GM12878 (cell line): ENCODE results near the gene GJC3. TPM values are rescaled to one million over a fixed set of nuclear protein-coding genes. Genes with fewer than 3 reads are reported as not detected.

ENCODE experiments used
- ATAC-seq: fragments of 200-7000 bp; cut with Tn5 transposase; 3 replicates; pipeline ENCODE4 v1.9.1; 2020; ENCODE audit warnings: mild to moderate bottlenecking, moderate library complexity
- BruUV-seq: library from RNA; stranded (reverse); fragments of 400-500 nt; replicated peaks from 2 replicates; lab custom pipeline; 2021; lab: Mats Ljungman, UMichigan
- CTCF ChIA-PET: fragments of 300-600 bp; sonication (Branson Sonifier 250); formaldehyde crosslinking; extraction: SDS; loops from one replicate; lab custom pipeline; 2021; ENCODE audit warnings: inconsistent platforms; lab: Yijun Ruan, JAX
- POLR2A ChIA-PET: fragments of 350-600 bp; formaldehyde crosslinking; extraction: SDS; loops from one replicate; lab custom pipeline; 2021; ENCODE audit warnings: inconsistent platforms; lab: Charles Lee
- RAD21 ChIA-PET: fragments of 300-600 bp; sonication (Branson Sonifier 250); formaldehyde crosslinking; loops from one replicate; lab custom pipeline; 2023; ENCODE audit warnings: antibody characterized with exemption; ENCODE audit not compliant: unreplicated experiment; lab: Charles Lee
- SMC1A ChIA-PET: fragments of 300-600 bp; sonication (Branson Sonifier 250); formaldehyde crosslinking; loops from one replicate; lab custom pipeline; 2023; ENCODE audit not compliant: unreplicated experiment, uncharacterized antibody; lab: Charles Lee
- DNase-seq: peaks from one replicate; pipeline ENCODE4 v3.0.0-alpha.2; 2011; ENCODE audit warnings: low read depth, low spot score
- FAIRE-seq: peaks from 3 replicates; lab custom pipeline; 2011; peaks lifted over from hg19 to GRCh38; lab: Jason Lieb, UNC
- H2AFZ ChIP-seq: 2 replicates; pipeline ENCODE4 v1.6.0; 2011; ENCODE audit warnings: low read depth, low read length, control low read depth; ENCODE audit not compliant: control insufficient read depth
- H3K27ac ChIP-seq: 2 replicates; pipeline ENCODE4 v1.5.1; 2011; ENCODE audit warnings: control low read depth; ENCODE audit not compliant: control insufficient read depth, insufficient read depth
- H3K27me3 ChIP-seq, 2 experiments: replicated peaks in 1 of 2; 2 replicates each; pipeline versions ENCODE4 v1.6.0 to v1.6.1; 2011; ENCODE audit warnings: low read length in 1 of 2; ENCODE audit not compliant: control insufficient read depth in 2 of 2, insufficient read depth in 2 of 2
- H3K36me3 ChIP-seq, 2 experiments: 2 replicates each; pipeline ENCODE4 v1.5.1; 2011; ENCODE audit warnings: low read length in 1 of 2; ENCODE audit not compliant: control insufficient read depth in 2 of 2, insufficient read depth in 2 of 2
- H3K4me1 ChIP-seq: 2 replicates; pipeline ENCODE4 v1.6.1; 2011; ENCODE audit warnings: mild to moderate bottlenecking, low read length, moderate library complexity, mixed read lengths; ENCODE audit not compliant: control insufficient read depth, insufficient read depth
- H3K4me2 ChIP-seq: 2 replicates; pipeline ENCODE4 v1.6.0; 2011; ENCODE audit warnings: control low read depth; ENCODE audit not compliant: control insufficient read depth, insufficient read depth
- H3K4me3 ChIP-seq: fragments of 200-600 bp; sonication (generic); 2 replicates; pipeline ENCODE4 v1.5.1; 2016
- H3K79me2 ChIP-seq: 2 replicates; pipeline ENCODE4 v1.6.0; 2011; ENCODE audit warnings: low read length; ENCODE audit not compliant: control insufficient read depth, insufficient read depth
- H3K9ac ChIP-seq: 2 replicates; pipeline ENCODE4 v1.8.0; 2011; ENCODE audit warnings: low read length, control low read depth, mixed read lengths; ENCODE audit not compliant: control insufficient read depth, insufficient read depth
- H3K9me3 ChIP-seq: replicated peaks from 3 replicates; pipeline ENCODE4 v1.5.1; 2011; ENCODE audit warnings: mild to moderate bottlenecking, low read length; ENCODE audit not compliant: control insufficient read depth, insufficient read depth
- H4K20me1 ChIP-seq: 2 replicates; pipeline ENCODE4 v1.6.0; 2011; ENCODE audit not compliant: control insufficient read depth, insufficient read depth
- CREB1 ChIP-seq: IDR thresholded peaks from 2 replicates; pipeline ENCODE4 v1.6.1; 2012; ENCODE audit warnings: low read depth, mild to moderate bottlenecking, inconsistent platforms
- ESRRA ChIP-seq: IDR thresholded peaks from 2 replicates; pipeline ENCODE4 v1.6.1; 2012; ENCODE audit warnings: mild to moderate bottlenecking, low read length, improper control_type of control experiment
- HDAC6 ChIP-seq: fragments of 200-600 bp; sonication (generic); IDR thresholded peaks from one replicate; pipeline ENCODE4 v1.8.0; 2017; ENCODE audit warnings: antibody characterized with exemption; ENCODE audit not compliant: unreplicated experiment
- IRF4 ChIP-seq: IDR thresholded peaks from 2 replicates; pipeline ENCODE4 v1.6.1; 2011; ENCODE audit warnings: low read depth, low read length
- NFXL1 ChIP-seq: fragments of 450-650 bp; IDR thresholded peaks from 2 replicates; pipeline ENCODE4 v1.6.1; 2017; ENCODE audit warnings: antibody characterized with exemption, mild to moderate bottlenecking, borderline replicate concordance
- POLR2A ChIP-seq: IDR thresholded peaks from 2 replicates; pipeline ENCODE4 v1.6.1; 2011; ENCODE audit warnings: low read depth, mild to moderate bottlenecking, low read length
- POLR2AphosphoS5 ChIP-seq: IDR thresholded peaks from 2 replicates; pipeline ENCODE4 v1.6.1; 2011; ENCODE audit warnings: mild to moderate bottlenecking, low read length, inconsistent platforms
- RBBP5 ChIP-seq: fragments of 200-600 bp; sonication (generic); conservative IDR thresholded peaks from 2 replicates; pipeline ENCODE4 v1.6.1; 2016
- SMARCA5 ChIP-seq: fragments of 450-650 bp; IDR thresholded peaks from 2 replicates; pipeline ENCODE4 v1.6.1; 2017; ENCODE audit warnings: mild to moderate bottlenecking
- TCF3 ChIP-seq: IDR thresholded peaks from 2 replicates; pipeline ENCODE4 v1.6.1; 2012; ENCODE audit warnings: low read depth, mild to moderate bottlenecking, low read length, borderline replicate concordance; ENCODE audit not compliant: insufficient read depth
- WRNIP1 ChIP-seq: IDR thresholded peaks from 2 replicates; pipeline ENCODE4 v1.6.1; 2011; ENCODE audit warnings: low read depth, low read length, improper control_type of control experiment, borderline replicate concordance
- WGBS: methylation state at CpG from one replicate; pipeline ENCODE4 v1.1.6; 2016; ENCODE audit warnings: low lambda C conversion rate; ENCODE audit not compliant: insufficient replicate concordance, insufficient coverage; ENCODE audit errors: missing lambda C conversion rate; 5-methylcytosine and 5-hydroxymethylcytosine counted together
- in situ Hi-C: fragments of 300-500 bp; cut with MboI; formaldehyde crosslinking; loops from 9 replicates; pipeline ENCODE4 v1.14.3; 2018; ENCODE audit warnings: mixed read lengths
- intact Hi-C: fragments of 100-400 bp; cut with micrococcal nuclease; formaldehyde crosslinking; loops from one replicate; pipeline ENCODE4 v1.14.2; 2022; ENCODE audit not compliant: unreplicated experiment
- polyA plus RNA-seq, 11 experiments: library from polyadenylated mRNA; depleted of rRNA in 4 of 11; unstranded in 6 of 11; stranded (reverse) in 5 of 11; fragments of >200 nt; fragmentation: Nextera tagmentation in 4 of 11; fragmentation: Illumina TruSeq in 1 of 11; extraction: Ambion mirVana in 4 of 11; extraction: Trizol in 1 of 11; gene quantifications; 1 replicate in 1 of 11; 2 replicates in 10 of 11; pipeline versions ENCODE4 v1.2.1 to v1.2.3, GENCODE V29; 2011 to 2016; ENCODE audit warnings: inconsistent platforms in 2 of 11, missing spikeins in 2 of 11, low read depth in 1 of 11
- total RNA-seq, 4 experiments: library from RNA; depleted of rRNA in 3 of 4; stranded (reverse); fragments of >200 nt in 3 of 4; fragmentation: Illumina TruSeq in 1 of 4; extraction: Trizol in 1 of 4; gene quantifications; 2 replicates each; pipeline versions ENCODE4 v1.2.1 to v1.2.3, GENCODE V29; 2013 to 2021
- TF ChIP-seq, protein P1 (sequence below): IDR thresholded peaks from 2 replicates; pipeline ENCODE4 v1.6.1; 2011; ENCODE audit warnings: borderline replicate concordance, low read depth, mild to moderate bottlenecking, moderate library complexity, low read length; ENCODE audit not compliant: insufficient read depth, poor library complexity, severe bottlenecking
- TF ChIP-seq, protein P2 (sequence below): IDR thresholded peaks from 2 replicates; pipeline ENCODE4 v1.6.1; 2012; ENCODE audit warnings: low read depth, low read length, improper control_type of control experiment
- TF ChIP-seq, protein P3 (sequence below): fragments of 450-650 bp; IDR thresholded peaks from 2 replicates; pipeline ENCODE4 v1.6.1; 2014; ENCODE audit warnings: mild to moderate bottlenecking
- TF ChIP-seq, protein P4 (sequence below): IDR thresholded peaks from 2 replicates; pipeline ENCODE4 v1.6.1; 2011; ENCODE audit warnings: low read depth, mild to moderate bottlenecking, low read length, moderate library complexity, borderline replicate concordance; ENCODE audit errors: extremely low read depth
- TF ChIP-seq, protein P5 (sequence below): fragments of 450-650 bp; IDR thresholded peaks from 2 replicates; pipeline ENCODE4 v1.6.1; 2017; ENCODE audit warnings: antibody characterized with exemption, mild to moderate bottlenecking, moderate library complexity

GJC3 gene
- total and polyA plus RNA-seq, 10 of the 15 experiments (the other 5 are each of a cell fraction or from before 2014, with no cell fraction given) = 0.06 to 0.18 (median 0.09) TPM; not detected in 6

DNA sequence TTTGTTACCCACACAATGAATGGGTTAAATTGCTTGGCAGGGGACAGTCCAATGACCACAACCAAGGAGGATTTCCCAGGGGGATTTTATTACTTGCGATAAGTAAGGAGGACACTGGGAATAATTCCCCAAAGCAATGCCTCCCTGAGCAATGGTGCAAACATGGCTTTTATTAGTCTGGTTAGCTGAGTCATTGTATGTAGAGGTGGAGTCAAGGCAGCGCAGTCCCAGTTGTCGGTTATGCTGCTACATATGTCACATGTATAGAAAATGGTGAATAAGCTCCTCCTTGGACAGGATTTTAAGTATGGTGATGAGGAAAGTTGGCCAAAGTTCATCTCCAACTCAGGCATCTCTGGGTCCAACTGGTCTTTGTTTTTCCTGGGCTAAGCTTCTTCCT, 6.2 kb downstream of the GJC3 start:
- BruUV-seq = no TSS peak
- Histone ChIP-seq H3K4me1 (no peaks in the 10 kb centered on the region), H3K4me2 (no peak overlapping the region), H3K4me3 (no peak overlapping the region), H4K20me1 (no peaks in the 10 kb centered on the region), H3K79me2 (peaks cover 23% of the 10 kb centered on the region), H3K27me3 (peaks cover 0 to 2% of the 10 kb centered on the region in 2 experiments; a peak in 2 of 4 replicates), H3K27ac (no peak overlapping the region), H2AFZ (no peak overlapping the region), H3K9me3 (no peaks in the 10 kb centered on the region; the same call in 2 of the 3 replicates), H3K9ac (no peak overlapping the region), H3K36me3 (no peaks in the 10 kb centered on the region)
- FAIRE-seq (no peak), DNase-seq (no peak), ATAC-seq (no peak)
- ChIA-PET SMC1A (interaction anchor here (2.0 kb wide), 1 partner anchor 9 kb away, joined by 8 read pairs; no protein-coding TSS in a partner anchor), CTCF (interaction anchor here (2.6 kb wide), 1 partner anchor 9 kb away, joined by 6 read pairs; no protein-coding TSS in a partner anchor), RAD21 (interaction anchor here (0.6 kb wide), 1 partner anchor 10 kb away, joined by 3 read pairs; no protein-coding TSS in a partner anchor), POLR2A (interaction anchor here (0.6 to 0.7 kb wide), 3 partner anchors 94 to 744 kb away, joined by 3 to 4 read pairs (median 3); no protein-coding TSS in a partner anchor)
- in situ Hi-C loops (no loop called here), intact Hi-C loops (no loop called here)
- 92% methylated on average over 3 of the region's 3 CpGs for WGBS
- no peak for TF ChIP-seq TCF3
- TF ChIP-seq NFXL1 = no peak
- no peak for TF ChIP-seq POLR2AphosphoS5
- no peak for TF ChIP-seq POLR2A
- TF ChIP-seq IRF4 = no peak
- no peak for TF ChIP-seq ESRRA
- TF ChIP-seq, protein P1, sequence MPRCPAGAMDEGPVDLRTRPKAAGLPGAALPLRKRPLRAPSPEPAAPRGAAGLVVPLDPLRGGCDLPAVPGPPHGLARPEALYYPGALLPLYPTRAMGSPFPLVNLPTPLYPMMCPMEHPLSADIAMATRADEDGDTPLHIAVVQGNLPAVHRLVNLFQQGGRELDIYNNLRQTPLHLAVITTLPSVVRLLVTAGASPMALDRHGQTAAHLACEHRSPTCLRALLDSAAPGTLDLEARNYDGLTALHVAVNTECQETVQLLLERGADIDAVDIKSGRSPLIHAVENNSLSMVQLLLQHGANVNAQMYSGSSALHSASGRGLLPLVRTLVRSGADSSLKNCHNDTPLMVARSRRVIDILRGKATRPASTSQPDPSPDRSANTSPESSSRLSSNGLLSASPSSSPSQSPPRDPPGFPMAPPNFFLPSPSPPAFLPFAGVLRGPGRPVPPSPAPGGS = no peak
- TF ChIP-seq, protein P2, sequence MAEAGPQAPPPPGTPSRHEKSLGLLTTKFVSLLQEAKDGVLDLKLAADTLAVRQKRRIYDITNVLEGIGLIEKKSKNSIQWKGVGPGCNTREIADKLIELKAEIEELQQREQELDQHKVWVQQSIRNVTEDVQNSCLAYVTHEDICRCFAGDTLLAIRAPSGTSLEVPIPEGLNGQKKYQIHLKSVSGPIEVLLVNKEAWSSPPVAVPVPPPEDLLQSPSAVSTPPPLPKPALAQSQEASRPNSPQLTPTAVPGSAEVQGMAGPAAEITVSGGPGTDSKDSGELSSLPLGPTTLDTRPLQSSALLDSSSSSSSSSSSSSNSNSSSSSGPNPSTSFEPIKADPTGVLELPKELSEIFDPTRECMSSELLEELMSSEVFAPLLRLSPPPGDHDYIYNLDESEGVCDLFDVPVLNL = no peak
- TF ChIP-seq SMARCA5 = no peak
- TF ChIP-seq, protein P3, sequence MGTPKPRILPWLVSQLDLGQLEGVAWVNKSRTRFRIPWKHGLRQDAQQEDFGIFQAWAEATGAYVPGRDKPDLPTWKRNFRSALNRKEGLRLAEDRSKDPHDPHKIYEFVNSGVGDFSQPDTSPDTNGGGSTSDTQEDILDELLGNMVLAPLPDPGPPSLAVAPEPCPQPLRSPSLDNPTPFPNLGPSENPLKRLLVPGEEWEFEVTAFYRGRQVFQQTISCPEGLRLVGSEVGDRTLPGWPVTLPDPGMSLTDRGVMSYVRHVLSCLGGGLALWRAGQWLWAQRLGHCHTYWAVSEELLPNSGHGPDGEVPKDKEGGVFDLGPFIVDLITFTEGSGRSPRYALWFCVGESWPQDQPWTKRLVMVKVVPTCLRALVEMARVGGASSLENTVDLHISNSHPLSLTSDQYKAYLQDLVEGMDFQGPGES = no peak
- TF ChIP-seq RBBP5 = no peak
- TF ChIP-seq CREB1 = no peak
- no peak for TF ChIP-seq HDAC6
- TF ChIP-seq, protein P4, sequence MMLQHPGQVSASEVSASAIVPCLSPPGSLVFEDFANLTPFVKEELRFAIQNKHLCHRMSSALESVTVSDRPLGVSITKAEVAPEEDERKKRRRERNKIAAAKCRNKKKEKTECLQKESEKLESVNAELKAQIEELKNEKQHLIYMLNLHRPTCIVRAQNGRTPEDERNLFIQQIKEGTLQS = no peak
- TF ChIP-seq, protein P5, sequence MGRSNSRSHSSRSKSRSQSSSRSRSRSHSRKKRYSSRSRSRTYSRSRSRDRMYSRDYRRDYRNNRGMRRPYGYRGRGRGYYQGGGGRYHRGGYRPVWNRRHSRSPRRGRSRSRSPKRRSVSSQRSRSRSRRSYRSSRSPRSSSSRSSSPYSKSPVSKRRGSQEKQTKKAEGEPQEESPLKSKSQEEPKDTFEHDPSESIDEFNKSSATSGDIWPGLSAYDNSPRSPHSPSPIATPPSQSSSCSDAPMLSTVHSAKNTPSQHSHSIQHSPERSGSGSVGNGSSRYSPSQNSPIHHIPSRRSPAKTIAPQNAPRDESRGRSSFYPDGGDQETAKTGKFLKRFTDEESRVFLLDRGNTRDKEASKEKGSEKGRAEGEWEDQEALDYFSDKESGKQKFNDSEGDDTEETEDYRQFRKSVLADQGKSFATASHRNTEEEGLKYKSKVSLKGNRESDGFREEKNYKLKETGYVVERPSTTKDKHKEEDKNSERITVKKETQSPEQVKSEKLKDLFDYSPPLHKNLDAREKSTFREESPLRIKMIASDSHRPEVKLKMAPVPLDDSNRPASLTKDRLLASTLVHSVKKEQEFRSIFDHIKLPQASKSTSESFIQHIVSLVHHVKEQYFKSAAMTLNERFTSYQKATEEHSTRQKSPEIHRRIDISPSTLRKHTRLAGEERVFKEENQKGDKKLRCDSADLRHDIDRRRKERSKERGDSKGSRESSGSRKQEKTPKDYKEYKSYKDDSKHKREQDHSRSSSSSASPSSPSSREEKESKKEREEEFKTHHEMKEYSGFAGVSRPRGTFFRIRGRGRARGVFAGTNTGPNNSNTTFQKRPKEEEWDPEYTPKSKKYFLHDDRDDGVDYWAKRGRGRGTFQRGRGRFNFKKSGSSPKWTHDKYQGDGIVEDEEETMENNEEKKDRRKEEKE = no peak
- TF ChIP-seq WRNIP1 = no peak
